GM12872 (cell line): ENCODE data around the gene GRIA4.

ENCODE experiments used
- TF ChIP-seq, protein P1 (sequence below): IDR thresholded peaks from 3 replicates; pipeline ENCODE4 v1.5.1; 2011; ENCODE audit warnings: low read depth, mild to moderate bottlenecking, low read length, moderate library complexity; ENCODE audit not compliant: insufficient read depth

Gene GRIA4

GRCh38 chr11:105881027-105881426 lies 271.2 kb downstream of the GRIA4 start:
- TF ChIP-seq, protein P1, sequence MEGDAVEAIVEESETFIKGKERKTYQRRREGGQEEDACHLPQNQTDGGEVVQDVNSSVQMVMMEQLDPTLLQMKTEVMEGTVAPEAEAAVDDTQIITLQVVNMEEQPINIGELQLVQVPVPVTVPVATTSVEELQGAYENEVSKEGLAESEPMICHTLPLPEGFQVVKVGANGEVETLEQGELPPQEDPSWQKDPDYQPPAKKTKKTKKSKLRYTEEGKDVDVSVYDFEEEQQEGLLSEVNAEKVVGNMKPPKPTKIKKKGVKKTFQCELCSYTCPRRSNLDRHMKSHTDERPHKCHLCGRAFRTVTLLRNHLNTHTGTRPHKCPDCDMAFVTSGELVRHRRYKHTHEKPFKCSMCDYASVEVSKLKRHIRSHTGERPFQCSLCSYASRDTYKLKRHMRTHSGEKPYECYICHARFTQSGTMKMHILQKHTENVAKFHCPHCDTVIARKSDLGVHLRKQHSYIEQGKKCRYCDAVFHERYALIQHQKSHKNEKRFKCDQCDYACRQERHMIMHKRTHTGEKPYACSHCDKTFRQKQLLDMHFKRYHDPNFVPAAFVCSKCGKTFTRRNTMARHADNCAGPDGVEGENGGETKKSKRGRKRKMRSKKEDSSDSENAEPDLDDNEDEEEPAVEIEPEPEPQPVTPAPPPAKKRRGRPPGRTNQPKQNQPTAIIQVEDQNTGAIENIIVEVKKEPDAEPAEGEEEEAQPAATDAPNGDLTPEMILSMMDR, result no peak

- TF ChIP-seq, protein P1, result no peak
Measured at GRCh38 chr11:105884436-105884835, 274.6 kb downstream of the GRIA4 start.

DNA sequence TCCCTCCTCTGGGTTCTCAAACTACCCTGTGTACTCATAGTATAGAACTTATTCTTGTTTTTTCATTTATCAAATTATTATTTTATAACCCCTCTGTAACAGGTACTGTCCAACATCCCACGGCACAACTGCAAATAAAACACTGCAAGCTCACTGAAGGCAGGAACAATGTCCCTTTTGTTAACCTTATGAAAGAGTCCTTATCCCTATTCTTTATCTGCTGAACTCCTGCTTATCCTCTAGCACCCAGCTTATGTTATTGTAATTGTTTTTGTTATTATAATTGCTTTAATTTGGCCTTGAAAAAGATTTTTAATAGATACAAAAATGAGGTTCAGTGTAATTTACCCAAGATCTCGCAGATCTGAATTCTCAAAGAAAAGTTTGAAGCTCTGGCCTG lies 281.8 kb downstream of the GRIA4 start:
- TF ChIP-seq, protein P1, result no peak

GRCh38 chr11:105897161-105897560 lies 287.3 kb downstream of the GRIA4 start:
- TF ChIP-seq, protein P1, result no peak

DNA sequence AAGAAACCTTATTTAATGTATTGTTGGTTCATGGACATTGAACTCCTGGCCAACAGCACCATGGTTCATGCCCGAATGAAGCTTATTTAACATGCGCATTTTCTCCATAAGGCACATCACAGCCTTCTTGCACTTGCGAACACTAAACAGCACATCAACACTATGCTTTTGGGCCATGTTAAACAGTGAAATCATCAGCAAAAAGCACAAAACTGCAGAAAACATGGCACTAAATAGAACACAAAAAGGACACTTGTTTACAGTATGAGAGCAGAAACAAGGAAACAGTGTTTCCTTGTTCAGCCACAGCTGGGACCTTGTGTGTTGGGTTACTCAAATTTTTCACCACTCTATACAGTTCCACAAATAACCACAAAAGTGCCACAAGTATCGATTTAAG lies 289.9 kb downstream of the GRIA4 start:
- TF ChIP-seq, protein P1, result no peak

DNA sequence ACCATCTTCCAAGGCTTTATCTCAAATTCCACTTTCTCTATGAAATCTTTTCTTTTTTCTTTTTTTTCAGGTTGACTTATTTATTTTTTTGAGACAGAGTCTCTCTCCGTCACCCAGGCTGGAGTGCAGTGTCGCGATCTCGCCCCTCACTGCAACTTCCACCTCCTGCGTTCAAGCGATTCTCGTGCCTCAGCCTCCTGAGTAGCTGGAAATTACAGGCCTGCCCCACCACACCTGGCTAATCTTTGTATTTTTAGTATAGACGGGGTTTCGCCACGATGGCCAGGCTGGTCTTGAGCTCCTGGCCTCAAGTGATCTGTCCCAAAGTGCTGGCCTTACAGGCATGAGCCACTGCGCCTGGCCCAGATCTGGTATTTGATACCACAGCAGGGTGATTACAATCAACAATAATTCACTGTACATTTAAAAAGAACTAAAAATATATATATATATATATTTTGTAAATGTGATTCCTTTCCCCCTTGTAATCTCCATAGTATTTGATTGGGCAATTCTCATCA lies 290.7 kb downstream of the GRIA4 start:
- TF ChIP-seq, protein P1, result no peak

- TF ChIP-seq, protein P1, result no peak
Measured at GRCh38 chr11:105903113-105903512, 293.2 kb downstream of the GRIA4 start.
